ENCODE results near the gene CCDC32.

DNA sequence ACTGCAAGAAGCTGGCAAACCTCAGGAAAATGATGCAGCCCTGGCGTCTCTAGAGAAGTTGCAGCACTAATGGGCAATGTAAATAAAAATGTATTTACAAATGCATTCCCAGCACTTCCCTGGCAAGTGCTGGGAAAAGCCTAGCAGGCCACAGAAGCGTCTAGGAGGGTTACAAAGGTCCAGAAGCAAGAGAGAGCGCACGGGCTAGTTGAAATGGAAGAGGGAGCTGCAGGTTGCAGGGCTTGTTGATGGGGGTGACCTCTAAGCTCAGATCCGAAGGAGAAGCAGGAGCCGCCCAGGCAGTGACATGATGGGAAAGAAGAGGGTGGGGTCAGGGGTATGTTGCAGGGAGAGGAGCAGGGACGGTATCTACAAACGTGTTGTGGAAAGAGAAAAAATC is 26.5 kb upstream of the CCDC32 start:
- TF ChIP-seq, protein P1, sequence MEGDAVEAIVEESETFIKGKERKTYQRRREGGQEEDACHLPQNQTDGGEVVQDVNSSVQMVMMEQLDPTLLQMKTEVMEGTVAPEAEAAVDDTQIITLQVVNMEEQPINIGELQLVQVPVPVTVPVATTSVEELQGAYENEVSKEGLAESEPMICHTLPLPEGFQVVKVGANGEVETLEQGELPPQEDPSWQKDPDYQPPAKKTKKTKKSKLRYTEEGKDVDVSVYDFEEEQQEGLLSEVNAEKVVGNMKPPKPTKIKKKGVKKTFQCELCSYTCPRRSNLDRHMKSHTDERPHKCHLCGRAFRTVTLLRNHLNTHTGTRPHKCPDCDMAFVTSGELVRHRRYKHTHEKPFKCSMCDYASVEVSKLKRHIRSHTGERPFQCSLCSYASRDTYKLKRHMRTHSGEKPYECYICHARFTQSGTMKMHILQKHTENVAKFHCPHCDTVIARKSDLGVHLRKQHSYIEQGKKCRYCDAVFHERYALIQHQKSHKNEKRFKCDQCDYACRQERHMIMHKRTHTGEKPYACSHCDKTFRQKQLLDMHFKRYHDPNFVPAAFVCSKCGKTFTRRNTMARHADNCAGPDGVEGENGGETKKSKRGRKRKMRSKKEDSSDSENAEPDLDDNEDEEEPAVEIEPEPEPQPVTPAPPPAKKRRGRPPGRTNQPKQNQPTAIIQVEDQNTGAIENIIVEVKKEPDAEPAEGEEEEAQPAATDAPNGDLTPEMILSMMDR (IDR thresholded peaks at IDR 0.05), result no peak
- TF ChIP-seq RNF2 (IDR thresholded peaks at IDR 0.05; ENCODE audit: borderline replicate concordance, low read depth), result no peak

Measured in A549 (cell line).